Rectal smooth muscle tissue (tissue), 1 donor: ENCODE data around the gene BFAR.
"Not testable (repeated sequence)": the region's sequence is repeated elsewhere in the genome, so short reads cannot be mapped to it uniquely, and the experiment has no call there.

ENCODE experiments used
- H3K27ac ChIP-seq: one replicate; pipeline ENCODE4 v1.7.0; 2013; ENCODE audit warnings: low read depth, low read length, inconsistent platforms
- H3K27me3 ChIP-seq: one replicate; pipeline ENCODE4 v1.7.0; 2013; ENCODE audit warnings: low read length; ENCODE audit not compliant: control insufficient read depth, insufficient read depth
- H3K36me3 ChIP-seq: one replicate; pipeline ENCODE4 v1.7.0; 2013; ENCODE audit warnings: low read length; ENCODE audit not compliant: control insufficient read depth, insufficient read depth
- H3K4me1 ChIP-seq: one replicate; pipeline ENCODE4 v1.7.0; 2013; ENCODE audit warnings: low read length; ENCODE audit not compliant: control insufficient read depth, insufficient read depth
- H3K4me3 ChIP-seq: one replicate; pipeline ENCODE4 v1.7.0; 2013; ENCODE audit warnings: low read length
- H3K9ac ChIP-seq: one replicate; pipeline ENCODE4 v1.7.0; 2013; ENCODE audit warnings: low read length

The BFAR gene

DNA sequence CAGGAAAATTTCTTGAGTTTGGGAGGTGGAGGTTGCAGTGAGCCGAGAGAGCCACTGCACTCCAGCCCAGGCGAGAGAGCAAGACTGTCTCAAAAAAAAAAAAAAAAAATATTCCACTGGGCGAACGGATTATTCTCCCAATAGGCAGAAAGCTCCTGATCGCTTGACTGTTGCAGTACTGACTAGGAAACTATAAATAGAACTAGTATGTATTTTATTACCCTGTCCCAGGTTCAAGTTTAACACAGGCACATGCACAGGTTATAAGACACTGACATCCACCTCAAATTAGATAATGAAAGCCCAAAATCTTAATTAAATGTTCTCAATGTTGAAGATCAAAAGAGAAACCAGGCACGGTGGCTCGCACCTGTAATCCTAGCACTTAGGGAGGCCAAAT is 14.2 kb upstream of the BFAR start:
- Histone ChIP-seq H3K4me1 (no peaks in the 10 kb centered on the region), H3K27ac (no peak overlapping the region), H3K36me3 (peaks cover 15% of the 10 kb centered on the region), H3K27me3 (no peaks in the 10 kb centered on the region), H3K4me3 (no peak overlapping the region), H3K9ac (no peak overlapping the region)

DNA sequence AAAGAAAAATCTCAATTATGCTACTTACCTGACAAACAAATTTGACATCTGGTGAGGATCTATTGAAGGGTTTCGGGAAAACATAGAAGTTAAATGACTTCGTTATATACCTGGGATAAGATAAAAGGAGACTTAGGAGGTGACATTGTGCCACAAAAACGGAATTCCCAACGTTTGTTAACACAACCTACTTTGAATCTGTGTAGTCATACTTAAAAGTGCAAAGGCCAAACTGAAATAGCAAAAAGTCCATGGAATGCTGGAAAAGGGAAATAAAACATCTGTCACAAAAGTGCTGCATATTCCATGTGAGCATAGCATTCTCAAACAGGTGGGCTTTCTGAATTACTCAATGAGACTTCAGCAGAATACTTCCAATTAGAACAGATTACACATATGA is 5.7 kb upstream of the BFAR start:
- Histone ChIP-seq H3K27ac (no peak overlapping the region), H3K36me3 (peaks cover 9% of the 10 kb centered on the region), H3K4me1 (peaks cover 6% of the 10 kb centered on the region), H3K4me3 (no peak overlapping the region), H3K9ac (no peak overlapping the region), H3K27me3 (no peaks in the 10 kb centered on the region)

DNA sequence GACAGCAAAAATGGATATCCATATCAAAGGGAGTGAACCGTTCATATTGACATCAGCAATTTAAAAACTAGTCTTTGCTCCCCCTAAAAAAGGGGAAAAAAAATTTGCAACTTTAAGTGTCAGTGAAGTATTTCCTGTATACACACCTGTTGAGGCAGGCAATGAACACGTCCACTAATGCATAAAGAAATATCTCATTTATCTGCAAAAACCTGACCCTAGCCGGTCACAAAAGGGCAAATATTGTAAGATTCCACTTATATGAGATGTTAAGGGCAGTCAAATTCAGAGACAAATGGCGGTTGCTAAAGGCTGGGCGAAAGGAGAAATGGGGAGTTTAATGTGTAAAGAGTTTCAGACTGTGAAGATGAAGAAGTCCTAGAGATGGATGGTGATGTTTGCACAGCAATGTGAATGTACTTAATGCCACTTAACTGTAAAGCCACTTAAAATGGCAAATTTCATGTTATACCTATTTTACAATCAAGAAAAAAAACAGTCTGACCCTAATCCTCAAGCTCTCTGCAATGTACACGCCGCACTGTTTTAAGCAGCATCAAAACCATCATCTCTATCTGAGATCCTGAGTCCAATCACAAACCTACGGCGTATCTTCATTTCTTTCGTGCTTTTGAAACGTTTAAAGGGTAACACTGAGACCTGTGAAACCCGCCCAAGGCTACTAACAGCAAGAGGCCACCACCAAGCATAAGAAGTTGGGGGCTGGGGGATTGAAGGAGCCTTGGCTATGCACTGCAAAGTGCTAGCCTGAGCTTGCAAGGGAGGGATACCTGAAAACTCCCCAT is 3.7 kb upstream of the BFAR start:
- H3K4me3 ChIP-seq = peak overlapping the region; percentile 94
- peaks cover 6% of the 10 kb centered on the region for H3K4me1 ChIP-seq
- no peak overlapping the region for H3K27ac ChIP-seq
- H3K36me3 ChIP-seq = peaks cover 4% of the 10 kb centered on the region
- H3K27me3 ChIP-seq = no peaks in the 10 kb centered on the region
- peak overlapping the region; percentile 99 for H3K9ac ChIP-seq

DNA sequence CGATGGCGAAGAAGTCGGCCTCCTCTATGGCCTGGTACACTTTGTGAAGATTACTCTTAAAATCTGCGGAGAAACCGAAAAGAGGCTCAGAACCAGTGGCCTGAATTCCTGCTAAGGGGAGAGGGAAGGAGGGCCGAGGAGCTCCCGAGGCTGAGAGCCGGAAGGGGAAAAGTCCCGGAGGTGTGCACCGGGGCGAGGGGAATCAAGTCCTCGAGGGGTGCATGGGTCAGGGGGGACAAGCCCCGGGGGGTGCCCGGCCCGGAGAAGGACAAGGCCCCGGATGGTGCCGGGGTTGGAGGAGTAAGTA is 3.2 kb upstream of the BFAR start:
- Histone ChIP-seq H3K9ac (peak overlapping the region; percentile 99), H3K27me3 (no peaks in the 10 kb centered on the region), H3K4me3 (peak overlapping the region; percentile 94), H3K36me3 (peaks cover 4% of the 10 kb centered on the region), H3K4me1 (peaks cover 6% of the 10 kb centered on the region), H3K27ac (peak overlapping the region; percentile 89)

DNA sequence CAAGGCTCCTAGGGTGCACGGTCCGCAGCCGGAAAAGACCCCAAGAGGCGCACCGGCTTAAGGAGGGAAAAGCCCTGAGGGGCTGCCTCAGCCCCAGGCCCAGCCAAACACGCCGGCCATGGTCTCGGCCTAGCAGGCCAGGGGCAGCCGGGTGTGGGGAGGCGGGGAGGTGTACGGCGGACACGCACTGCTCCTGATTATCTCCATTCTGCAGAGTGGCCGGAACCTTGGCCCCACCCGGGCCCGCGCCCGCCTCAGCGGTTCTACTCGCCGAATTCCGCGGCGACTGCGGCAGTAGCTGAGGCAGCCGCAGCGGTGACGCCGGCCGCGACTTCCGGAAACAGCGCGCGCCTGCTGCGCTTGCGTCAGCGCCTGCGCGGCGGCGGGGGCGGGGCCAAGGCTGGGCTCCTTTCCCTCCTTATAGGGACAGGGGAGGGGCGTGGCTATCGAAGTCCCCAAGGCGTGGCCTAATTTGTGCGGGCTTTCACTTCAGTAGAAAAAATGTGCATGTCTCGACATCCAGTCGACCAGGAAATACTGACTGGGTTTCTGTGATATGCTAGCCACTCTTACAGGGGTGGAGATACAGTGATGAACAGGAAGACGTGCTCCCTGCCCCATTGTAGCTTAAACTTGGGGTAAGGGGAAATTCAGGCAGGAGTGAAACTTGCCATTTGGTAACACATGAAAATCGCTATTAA is 2.7 kb upstream of the BFAR start, which contains the start of gene PARN:
Gene PARN, minus strand, starts transcription at position 342 of the 701 bp plus-strand sequence. Its CDS starts 135 bp downstream, at position 207.
- peak within 1 kb of the TSS; percentile 99 for H3K9ac ChIP-seq
- H3K36me3 ChIP-seq = peaks cover 2% of the 10 kb centered on the region
- peak within 1 kb of the TSS; percentile 94 for H3K4me3 ChIP-seq
- no peaks in the 10 kb centered on the region for H3K27me3 ChIP-seq
- H3K4me1 ChIP-seq = peaks cover 6% of the 10 kb centered on the region
- peak within 1 kb of the TSS; percentile 89 for H3K27ac ChIP-seq

DNA sequence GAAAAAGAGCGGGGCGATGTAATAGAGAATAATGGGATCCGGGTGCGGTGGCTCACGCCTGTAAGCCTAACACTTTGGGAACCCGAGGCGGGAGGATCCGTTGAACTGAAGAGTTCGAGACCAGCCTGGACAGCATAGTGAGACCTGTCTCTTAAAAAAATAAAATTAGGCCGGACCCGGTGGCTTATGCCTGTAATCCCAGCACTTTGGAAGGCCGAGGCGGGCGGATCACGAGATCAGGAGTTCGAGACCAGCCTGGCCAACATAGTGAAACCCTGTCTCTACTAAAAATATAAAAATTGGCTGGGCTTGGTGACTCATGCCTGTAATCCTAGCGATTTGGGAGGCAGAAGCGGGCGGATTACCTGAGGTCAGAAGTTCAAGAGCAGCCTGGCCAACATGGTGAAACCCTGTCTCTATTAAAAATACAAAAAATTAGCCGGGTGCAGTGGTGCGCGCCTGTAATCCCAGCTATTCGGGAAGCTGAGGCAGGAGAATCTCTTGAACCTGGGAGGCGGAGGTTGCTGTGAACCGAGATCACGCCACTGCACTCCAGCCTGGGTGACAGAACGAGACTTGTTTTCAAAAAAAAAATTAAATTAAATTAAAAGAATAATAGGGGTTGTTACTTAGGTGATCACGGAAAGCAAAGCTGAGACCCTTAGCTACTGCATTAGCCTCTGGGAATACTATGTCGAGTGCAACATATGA is 2.0 kb upstream of the BFAR start:
- H3K36me3 ChIP-seq, H3K27me3 ChIP-seq, H3K4me1 ChIP-seq, H3K9ac ChIP-seq: not testable (repeated sequence)
- H3K27ac ChIP-seq = peak overlapping the region; percentile 81
- H3K4me3 ChIP-seq = peak overlapping the region; percentile 68

DNA sequence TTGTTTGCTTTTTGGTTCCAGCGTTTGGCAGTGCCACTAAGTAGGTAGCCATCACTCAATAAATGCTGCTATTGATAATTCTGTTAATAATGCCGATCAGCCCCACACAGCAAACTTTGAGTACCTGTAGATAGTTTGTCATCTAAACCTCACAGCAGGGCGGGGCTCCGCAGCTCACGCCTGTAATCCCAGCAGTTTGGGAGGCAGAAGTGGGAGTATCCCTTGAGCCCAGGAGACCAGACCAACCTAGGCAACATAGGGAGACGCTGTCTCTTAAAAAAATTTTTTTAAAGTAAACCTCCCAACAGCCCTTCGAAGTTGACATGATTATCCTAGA is 1.6 kb downstream of the BFAR start:
- peak overlapping the region; percentile 98 for H3K4me3 ChIP-seq
- H3K9ac ChIP-seq = no peak overlapping the region
- H3K27ac ChIP-seq = no peak overlapping the region
- H3K36me3 ChIP-seq = no peaks in the 10 kb centered on the region
- peaks cover 5% of the 10 kb centered on the region for H3K4me1 ChIP-seq
- no peaks in the 10 kb centered on the region for H3K27me3 ChIP-seq

DNA sequence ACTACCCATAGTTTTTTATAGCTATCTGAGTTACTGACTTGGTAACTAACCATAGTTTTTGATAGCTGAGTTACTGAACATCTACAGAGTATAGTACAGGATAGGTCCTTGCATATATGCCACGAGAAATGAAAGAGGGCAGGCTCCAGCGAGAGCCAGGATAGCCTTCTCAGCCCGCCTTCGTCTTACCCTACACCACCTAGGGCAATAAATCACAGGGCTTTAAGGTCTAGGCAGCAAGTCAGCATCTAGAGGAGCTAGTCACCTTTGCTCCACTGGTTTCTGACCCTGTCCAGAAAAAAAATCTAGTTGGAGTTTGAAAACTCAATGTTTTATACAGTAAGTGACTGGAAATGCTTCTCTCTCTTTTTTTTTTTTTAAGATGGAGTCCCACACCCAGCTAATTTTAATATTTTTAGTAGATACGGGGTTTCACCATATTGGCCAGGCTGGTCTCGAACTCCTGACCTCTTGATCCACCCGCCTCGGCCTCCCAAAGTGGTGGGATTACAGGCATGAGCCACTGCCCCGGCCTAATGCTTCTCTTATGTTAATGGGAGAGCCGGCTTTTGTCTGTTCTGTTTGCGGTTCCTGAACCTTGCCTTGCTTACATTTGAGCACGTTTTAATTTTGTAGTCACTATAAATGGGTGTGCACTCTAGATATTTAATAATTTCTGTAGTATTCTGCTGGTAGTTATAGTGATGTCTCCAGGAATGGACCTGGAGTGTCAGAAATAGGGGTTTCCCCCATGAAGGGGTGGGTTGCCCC is 2.8 kb downstream of the BFAR start:
- no peaks in the 10 kb centered on the region for H3K27me3 ChIP-seq
- H3K9ac ChIP-seq = peak overlapping the region; percentile 13
- H3K36me3 ChIP-seq = no peaks in the 10 kb centered on the region
- no peak overlapping the region for H3K27ac ChIP-seq
- no peak overlapping the region for H3K4me3 ChIP-seq
- H3K4me1 ChIP-seq = no peaks in the 10 kb centered on the region

DNA sequence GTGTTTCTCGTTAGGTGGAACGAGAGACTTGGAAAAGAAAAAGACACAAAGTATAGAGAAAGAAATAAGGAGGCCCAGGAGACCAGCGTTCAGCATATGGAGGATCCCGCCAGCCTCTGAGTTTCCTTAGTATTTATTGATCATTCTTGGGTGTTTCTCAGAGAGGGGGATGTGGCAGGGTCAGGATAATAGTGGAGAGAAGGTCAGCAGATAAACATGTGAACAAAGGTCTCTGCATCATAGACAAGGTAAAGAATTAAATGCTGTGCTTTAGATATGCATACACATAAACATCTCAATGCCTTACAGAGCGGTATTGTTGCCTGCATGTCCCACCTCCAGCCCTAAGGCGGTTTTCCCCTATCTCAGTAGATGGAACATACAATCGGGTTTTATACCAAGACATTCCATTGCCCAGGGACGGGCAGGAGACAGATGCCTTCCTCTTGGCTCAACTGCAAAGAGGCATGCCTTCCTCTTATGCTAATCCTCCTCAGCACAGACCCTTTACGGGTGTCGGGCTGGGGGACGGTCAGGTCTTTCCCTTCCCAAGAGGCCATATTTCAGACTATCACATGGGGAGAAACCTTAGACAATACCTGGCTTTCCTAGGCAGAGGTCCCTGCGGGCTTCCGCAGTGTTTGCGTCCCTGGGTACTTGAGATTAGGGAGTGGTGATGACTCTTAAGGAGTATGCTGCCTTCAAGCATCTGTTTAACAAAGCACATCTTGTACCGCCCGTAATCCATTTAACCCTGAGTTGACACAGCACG is 3.6 kb downstream of the BFAR start:
- not testable (repeated sequence) for H3K27me3 ChIP-seq, H3K27ac ChIP-seq, H3K9ac ChIP-seq, H3K36me3 ChIP-seq, H3K4me3 ChIP-seq, H3K4me1 ChIP-seq

DNA sequence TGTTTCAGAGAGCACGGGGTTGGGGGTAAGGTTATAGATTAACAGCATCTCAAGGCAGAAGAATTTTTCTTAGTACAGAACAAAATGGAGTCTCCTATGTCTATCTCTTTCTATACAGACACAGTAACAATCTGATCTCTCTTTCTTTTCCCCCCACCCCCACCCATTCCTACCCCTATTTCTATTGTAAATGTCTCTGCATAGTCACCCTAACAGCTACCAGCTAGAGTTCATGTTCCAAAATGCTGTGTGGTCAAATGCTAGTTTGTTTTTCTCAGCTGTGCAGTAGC is 4.1 kb downstream of the BFAR start:
- H3K36me3 ChIP-seq, H3K27ac ChIP-seq, H3K9ac ChIP-seq, H3K4me1 ChIP-seq, H3K27me3 ChIP-seq, H3K4me3 ChIP-seq: not testable (repeated sequence)

DNA sequence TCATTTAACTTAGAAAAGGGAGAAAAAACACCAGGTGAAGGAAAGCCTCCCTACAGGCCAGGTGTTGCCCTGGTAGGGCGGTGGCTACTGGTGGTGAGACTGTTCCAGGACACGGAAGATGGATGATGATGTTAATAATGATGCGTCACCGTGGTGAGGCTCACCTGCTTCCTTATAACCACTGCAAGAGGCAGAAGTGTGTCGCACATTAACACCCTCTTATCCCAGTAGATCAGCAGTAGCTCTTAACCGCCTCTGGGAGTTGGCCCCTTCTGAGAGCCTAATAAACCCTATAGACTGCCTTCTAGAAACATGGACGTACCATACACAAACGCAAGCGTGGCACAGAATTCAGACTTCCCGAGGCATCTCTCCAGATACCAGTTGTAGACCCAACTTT is 7.8 kb downstream of the BFAR start:
- Histone ChIP-seq H3K27me3 (no peaks in the 10 kb centered on the region), H3K27ac (no peak overlapping the region), H3K9ac (no peak overlapping the region), H3K4me3 (no peak overlapping the region), H3K36me3 (peaks cover 4% of the 10 kb centered on the region), H3K4me1 (no peaks in the 10 kb centered on the region)

DNA sequence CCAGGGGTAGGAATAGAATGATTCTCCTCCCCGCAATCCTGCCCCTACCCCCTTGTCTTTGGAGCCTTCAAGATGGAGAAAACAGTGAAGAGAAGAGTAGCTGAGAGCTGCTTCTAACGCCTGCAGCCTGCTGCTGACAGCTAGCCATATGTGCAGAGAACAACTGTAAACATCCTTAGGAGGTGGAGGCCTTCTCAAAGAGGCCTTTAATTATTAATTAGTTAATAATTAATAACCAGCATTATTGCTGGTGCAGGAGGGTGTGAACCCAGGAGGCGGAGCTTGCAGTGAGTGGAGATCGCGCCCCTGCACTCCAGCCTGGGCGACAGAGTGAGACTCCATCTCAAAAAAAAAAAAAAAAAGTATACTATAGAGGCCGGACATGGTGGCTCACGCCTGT is 8.5 kb downstream of the BFAR start:
- no peak overlapping the region for H3K27ac ChIP-seq
- H3K4me3 ChIP-seq = no peak overlapping the region
- H3K4me1 ChIP-seq = no peaks in the 10 kb centered on the region
- no peaks in the 10 kb centered on the region for H3K27me3 ChIP-seq
- no peak overlapping the region for H3K9ac ChIP-seq
- H3K36me3 ChIP-seq = peaks cover 4% of the 10 kb centered on the region
